Measurements from ENCODE around the gene ADORA1. TPM values are rescaled to one million over a fixed set of nuclear protein-coding genes. Genes with fewer than 3 reads are reported as not detected.
A peak's percentile ranks its signal among the peaks of the same experiment; 100 is the strongest.

ADORA1 gene
- total RNA-seq, 1 donor from 2014 or later = 0.53 TPM

DNA sequence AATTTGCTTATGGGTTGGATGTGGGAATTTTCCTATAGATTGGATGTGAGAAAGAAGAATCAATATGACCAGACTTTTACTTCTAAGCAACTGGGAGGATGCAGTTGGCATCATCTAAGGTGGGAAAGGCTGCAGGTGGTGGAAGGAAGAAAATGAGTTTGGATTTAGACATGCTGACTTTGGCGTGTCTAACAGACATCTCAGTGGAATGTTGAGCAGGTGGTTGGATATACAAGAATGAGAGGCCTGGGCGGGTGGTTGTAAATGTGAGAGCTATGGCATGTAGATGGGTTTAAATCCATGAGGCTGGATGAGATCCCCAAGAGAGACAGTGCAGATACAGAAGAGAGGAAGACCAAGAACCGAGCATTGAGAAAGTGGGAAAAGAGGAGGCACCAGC is 10.5 kb downstream of the ADORA1 start:
- ATAC-seq (no peak), DNase-seq (ENCODE audit: low spot score) (no peak)

DNA sequence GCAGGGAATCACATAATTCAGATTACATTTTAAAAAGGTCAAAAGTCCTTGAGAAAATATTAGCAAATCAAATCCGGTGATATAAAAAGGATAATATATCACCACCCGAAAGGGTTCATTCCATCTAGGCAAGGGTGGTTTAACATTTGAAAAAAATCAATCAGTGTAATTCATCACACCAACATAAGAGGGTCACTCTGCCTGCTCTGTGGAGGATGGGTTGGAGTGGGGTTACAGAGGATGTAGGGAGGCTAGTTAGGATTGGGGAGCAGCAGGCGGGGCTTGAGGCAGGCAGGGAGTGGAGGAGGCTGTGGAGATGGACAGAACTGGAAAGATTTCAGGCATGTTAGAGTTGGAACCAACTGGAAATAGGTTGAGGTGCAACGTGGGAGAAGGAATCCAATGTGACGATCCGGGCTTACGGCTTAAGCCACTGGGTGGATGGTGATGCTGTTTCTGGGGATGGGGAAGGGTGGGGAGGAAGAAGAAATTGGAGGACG is 12.5 kb downstream of the ADORA1 start:
- no peak for ATAC-seq

DNA sequence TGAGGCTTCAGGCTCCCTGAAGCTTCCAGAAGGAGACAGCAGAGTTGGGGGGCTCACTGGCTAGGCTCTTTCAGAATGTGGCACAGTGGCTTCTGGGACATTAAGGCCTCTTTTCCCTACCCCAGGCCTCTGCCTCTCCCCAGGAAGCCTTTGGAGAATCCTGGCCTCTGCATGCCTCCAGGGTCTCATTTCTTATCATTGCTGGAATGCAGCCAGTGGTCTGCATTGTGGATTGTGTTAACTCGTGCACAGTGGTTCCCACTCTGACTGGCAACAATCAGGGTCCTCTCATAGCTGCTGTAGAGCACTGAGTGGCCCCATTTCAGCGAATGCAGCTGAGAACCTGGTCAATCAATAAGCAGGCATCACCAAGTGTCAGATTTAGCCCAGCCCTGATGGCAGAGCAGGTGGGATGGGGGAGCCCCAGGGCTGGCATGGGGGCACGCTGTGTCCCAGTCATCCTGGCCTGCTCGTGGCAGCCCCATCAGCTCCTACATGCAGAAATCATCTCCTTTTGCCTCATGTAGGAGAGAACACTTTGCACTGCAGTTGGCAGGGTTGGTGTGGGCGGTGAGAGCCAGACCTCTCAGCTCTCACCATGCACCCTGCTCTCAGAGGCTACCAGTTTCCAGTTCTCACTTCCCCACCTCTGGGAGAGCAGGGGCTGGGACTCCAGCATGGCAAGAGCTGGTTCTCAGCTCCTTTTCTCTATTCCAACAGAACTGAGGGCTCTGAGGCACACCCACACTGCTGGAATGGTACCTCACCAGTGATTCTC is 13.4 kb downstream of the ADORA1 start:
- ATAC-seq = no peak
- DNase-seq (ENCODE audit: low spot score) = no peak

More for the DNA sequence above, 12.5 kb downstream of the ADORA1 start:
- DNase-seq (ENCODE audit: low spot score) = no peak

DNA sequence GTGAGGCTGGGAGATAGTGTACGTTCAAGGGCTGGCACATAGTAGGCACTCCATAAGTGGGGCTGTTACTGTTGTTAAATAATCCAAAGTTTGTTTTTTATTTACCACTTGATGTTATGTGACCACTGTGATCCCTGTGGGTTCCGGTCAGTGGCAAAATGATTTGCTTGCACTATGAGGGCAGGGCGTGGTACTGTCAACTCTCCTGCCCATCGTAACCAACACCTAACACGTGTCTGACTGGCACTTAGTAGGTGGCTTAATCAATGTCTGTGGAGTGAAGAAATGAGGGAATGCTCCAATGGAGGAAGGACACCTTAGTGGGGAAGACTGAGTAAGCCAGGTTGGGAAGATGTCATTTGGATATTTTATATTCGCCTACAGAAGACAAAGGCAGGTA is 14.6 kb downstream of the ADORA1 start:
- DNase-seq (ENCODE audit: low spot score) (no peak), ATAC-seq (no peak)

DNA sequence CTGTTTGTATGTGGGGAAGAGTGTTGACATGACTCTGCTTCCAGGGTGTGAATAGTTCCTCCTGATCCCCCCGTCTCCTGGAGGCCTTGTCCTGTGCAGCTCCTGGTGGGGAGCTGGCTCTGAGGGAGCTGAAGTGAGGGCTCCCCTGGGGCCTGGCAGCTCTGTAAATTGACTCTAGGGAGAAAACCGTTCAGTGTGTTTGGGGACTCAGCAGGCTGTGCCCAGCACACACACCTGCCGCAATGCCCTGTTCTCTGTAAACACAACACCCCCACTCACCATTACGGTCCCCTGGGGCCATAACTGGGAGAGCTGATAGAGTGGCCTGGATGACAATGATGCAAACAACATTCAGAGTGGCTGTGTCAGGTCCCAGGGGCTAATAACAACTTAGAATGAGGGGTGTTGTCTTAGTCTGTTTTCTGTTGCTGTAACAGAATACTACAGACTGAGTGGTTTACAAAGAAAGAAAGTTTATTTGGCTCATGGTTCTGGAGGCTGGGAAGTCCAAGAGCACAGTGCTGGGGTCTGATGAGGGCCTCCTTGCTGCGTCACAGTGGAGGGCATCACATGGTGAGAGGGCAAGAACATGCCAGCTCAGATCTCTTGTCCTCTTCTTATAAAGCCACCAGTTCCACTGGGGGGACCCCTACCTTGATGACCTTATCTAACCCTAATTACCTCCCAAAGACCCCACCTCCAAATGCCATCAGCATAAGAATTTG is 15.3 kb downstream of the ADORA1 start:
- DNase-seq (ENCODE audit: low spot score) (no peak), ATAC-seq (no peak)

DNA sequence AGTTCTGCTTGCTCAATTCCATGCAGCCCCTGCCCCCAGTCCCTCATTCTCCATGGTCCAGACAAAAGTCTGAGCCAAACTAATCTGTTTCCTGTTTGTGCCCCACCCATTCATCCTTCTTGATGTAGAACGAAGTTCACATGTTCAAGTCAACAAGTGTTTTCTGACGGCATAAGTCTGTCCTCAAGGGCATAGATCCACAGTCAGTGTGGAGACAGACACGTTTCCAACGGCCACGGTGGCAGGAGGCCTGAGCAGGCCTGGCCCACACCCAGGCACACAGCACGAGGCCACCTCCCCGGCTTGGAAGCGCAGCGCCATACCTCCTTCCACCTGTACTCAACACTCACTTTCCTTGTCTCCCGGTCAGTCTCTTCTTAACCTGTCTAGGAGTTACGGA is 16.1 kb downstream of the ADORA1 start:
- no peak for DNase-seq (ENCODE audit: low spot score)
- no peak for ATAC-seq

DNA sequence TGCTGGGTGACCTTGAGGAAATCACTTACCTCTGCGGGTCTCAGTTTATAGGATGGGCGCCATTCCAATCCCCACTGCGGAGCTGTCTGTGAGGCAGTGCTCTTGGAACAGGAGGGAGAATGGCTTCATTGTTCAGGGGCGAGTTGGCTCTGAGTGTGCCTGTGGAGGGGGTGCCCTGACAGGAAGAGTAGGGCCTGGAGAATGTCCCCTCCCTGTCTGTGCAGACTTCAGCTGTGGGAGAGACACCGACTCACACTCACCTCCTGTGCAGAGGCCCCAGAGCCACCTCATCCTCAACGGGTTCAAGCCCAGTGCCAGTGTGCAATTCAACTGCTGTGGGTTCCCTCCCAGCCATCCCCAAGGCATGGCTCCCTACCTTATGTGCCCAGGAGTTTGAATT is 17.1 kb downstream of the ADORA1 start:
- ATAC-seq (no peak), DNase-seq (ENCODE audit: low spot score) (no peak)

DNA sequence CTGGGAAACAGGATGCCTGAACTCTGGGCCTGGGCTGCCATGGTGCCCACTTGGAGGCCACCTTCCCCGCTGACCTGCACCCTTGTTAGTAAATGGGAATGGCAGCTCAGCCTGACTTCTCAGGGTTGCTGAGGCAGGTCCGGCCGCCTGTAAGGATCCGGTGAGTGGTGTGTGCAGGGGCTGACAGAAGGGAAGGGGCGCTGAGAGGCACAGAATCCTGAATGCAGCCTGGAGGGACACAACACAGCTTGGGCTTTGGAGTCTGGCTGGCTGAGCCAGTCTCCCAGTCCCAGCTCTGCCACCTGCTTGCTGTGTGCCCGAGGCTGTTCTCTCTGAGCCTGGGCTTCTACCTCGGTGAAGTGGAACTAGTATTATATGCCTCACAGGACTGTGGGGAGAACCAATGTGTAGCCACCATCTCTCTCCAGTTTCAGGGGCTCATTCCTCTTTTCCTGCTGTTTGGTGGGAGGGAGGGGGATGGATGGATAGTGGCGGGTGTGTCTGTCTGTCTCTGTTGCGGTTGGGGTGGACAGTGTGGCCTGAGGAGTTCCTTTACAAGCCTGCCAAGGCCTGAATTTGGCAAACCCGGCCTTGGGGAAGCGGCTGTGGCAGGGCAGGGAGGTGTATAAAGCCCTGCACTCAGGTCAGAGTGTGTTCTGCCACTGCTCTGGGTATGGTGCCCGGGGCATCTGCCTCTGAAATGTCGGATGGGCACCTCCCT is 18.0 kb downstream of the ADORA1 start:
- ATAC-seq (no peak), DNase-seq (ENCODE audit: low spot score) (no peak)

DNA sequence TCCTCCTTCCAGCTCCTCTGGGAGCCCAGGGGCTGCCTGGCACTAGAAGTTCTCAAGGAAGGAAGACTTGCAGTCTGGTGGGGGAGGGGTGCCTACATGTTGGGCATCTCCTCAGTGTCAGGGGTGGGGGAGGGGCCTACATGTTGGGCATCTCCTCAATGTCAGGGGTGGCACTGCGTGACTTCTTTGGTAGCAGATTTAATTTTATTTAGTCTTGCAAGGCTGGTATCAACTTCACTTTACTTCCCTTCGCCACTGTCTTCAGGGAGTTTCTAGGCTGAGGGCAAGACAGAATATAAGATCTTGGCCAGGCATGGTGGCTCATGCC is 18.5 kb downstream of the ADORA1 start:
- ATAC-seq (no peak), DNase-seq (ENCODE audit: low spot score) (no peak)

DNA sequence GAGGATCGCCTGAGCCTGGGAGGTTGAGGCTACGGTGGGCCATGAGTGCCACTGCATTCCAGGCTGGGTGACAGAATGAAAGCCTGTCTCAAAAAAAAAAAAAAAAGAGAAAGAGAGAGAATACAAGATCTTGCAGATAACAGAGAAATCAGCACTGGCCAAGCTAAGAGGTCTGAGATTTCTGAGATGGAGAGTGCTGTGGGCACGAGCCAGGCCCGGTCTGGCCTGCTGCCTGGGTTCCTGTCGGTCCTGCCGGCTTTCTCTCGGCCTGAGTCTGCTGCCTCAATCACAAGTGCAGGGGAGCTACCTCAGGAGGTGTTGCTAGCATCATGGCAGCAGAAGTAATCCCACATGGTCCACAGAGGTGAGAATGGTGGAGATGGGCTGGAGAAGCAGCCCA is 19.0 kb downstream of the ADORA1 start:
- ATAC-seq (no peak), DNase-seq (ENCODE audit: low spot score) (no peak)

DNA sequence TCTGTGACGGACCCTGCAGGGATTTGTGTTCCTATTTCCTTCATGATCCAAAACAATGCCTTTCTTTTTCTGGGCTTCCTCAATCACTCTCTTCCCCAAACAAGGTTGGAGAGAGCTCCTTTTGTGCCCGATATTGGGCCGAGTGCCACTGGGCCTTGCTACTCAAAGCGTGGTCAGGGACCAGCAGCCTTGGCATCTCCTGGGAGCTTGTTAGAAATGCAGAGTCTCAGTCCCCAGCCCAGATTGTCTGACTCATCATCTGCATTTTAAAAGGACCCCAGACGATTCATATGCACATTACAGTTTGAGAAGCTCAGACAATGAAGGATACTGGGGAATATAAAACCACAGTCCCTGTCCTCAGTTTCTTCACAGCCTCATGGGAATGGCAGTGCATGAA is 19.9 kb downstream of the ADORA1 start:
- ATAC-seq = no peak
- no peak for DNase-seq (ENCODE audit: low spot score)

DNA sequence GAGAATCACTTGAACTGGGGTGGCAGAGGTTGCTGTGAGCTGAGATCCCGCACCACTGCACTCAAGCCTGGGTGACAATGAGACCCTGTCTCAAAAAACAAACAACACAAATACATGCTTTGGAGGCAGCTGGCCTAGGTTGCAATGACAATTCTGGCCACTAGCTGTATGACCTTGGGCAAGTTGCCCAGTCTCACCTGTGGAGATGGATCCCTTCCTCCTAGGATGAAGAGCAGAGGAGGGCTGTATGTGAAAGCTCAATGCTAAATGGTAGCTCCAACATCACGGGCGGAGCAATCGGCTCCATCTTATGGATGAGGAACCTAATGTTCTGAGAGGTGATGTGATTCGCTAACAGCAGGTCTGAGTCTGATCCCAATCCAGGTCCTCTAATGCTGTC is 20.6 kb downstream of the ADORA1 start:
- DNase-seq (ENCODE audit: low spot score) (no peak), ATAC-seq (peak; percentile 38)

DNA sequence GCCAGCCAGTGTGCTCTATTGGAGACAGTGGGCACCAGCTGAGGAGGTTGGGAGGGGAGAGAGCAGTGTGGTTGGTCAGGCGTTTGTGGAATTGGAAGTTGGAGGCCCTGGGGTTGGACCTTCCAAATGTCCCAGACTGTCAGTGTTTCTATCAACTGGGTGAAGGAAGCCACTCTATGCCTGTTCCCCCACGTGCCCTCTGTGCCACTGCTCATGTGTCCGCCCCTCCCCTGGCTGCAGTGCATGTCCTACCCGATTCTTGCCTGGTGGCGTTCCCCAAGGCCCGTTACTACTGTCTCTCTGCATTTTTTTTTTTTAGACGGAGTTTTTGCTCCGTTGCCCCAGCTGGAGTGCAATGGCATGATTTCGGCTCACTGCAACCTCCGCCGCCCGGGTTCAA is 21.1 kb downstream of the ADORA1 start:
- ATAC-seq (no peak), DNase-seq (ENCODE audit: low spot score) (no peak)

DNA sequence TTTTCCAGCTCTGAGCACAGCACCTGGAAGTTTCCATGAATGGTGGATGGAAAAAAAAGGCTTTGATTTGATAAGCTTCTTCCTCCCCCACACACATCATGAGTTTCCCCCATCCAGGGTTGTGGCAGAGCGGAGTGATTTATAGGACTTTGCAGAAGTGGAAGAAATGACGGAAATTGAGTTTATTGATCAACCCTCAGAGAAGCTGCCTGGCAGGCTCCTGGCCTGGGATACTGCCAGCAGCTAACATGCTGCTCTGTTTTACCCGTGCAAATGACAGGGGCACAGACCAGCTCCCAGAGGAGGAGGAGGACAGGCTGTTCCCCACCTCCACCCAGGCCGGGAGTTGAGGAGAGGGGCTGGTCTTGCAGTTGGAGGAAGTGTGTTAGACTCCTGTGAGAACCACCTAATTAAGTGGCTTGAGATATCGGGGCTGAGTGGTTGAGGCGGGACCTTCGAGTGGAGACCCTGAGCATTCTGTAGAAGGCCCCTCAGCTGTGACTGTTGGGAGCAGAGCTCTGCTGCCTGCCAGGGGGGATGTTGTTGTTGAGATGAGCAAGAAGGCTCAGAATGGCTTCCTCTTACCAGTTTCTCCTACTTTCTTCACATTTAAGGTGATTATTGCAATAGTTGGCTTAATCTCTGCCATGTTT is 21.8 kb downstream of the ADORA1 start:
- peak; percentile 52 for ATAC-seq
- DNase-seq (ENCODE audit: low spot score) = no peak

DNA sequence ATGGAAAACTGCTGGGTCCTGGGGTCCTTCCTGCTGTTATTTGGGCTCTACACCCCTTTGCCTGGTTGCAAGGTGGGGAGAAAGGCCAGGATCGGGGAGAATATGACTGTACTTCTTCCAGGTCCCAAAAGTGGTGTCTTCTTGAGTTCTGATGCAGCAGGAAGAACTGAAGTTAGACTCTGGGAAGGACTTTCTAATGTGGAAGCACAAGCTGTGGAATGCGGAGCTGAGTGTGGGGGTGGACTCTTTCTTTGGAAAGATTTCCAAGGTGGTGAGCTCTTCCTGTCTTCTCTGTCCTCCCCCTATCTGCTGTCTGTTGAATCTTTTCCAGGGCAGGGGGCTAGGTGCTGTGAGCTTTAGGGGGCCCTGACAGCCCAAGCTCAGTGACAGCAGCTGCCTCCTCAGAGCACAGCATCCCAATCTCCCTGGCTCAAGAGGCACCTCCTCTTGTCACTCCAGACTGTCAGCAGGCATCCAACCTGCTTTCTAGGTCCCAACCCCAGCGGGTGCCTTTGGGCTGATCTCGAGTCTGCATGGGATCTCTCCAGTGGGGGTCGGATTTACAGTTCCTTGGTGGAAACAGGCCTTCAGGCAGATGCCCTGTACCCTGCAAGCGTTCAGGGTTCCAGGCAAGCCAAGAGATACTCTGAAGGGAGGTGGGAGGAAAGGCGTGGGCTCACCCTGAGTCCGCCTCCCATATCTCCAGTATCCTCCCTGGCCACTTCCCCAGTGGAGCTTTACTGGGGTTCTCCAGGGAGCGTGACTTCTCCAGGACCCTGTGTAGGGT is 23.2 kb downstream of the ADORA1 start:
- ATAC-seq (no peak), DNase-seq (ENCODE audit: low spot score) (no peak)

DNA sequence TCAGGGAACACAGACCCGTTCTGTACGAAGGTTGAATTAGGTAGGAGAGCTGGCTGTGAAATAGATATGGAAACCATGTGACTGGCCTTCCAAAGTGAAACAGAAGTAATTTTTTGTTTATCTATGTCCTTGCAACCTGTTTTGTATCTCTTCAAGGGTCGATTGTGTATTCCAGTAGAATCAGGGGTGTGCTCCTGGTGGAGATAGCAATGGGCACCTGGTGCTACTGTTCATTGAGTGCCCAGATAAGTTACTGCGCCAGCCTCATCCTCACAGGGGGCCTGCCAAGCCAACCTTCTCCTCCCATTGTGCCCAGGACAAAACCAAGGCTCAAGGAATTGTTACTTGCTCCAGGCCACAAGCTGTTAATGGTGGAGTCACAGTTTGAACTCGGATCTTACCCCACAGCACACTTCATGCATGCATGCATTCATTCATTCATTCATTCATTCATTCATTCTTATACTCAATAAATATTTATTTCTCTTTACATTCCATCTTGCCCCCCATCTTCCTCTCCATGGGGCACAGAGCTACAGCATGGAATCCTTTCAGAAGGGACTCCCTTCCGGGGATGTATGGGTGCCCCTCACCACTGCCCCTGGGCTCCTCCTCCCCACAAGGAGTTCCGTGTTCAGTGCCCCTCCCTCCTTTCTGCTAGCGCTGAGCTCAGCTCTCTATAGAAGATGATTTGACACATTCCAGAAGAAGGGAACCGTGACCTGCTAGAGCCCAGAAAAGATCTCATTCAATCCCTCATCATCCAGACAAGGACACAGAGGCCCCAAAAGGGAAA is 24.0 kb downstream of the ADORA1 start:
- no peak for DNase-seq (ENCODE audit: low spot score)
- ATAC-seq = no peak

DNA sequence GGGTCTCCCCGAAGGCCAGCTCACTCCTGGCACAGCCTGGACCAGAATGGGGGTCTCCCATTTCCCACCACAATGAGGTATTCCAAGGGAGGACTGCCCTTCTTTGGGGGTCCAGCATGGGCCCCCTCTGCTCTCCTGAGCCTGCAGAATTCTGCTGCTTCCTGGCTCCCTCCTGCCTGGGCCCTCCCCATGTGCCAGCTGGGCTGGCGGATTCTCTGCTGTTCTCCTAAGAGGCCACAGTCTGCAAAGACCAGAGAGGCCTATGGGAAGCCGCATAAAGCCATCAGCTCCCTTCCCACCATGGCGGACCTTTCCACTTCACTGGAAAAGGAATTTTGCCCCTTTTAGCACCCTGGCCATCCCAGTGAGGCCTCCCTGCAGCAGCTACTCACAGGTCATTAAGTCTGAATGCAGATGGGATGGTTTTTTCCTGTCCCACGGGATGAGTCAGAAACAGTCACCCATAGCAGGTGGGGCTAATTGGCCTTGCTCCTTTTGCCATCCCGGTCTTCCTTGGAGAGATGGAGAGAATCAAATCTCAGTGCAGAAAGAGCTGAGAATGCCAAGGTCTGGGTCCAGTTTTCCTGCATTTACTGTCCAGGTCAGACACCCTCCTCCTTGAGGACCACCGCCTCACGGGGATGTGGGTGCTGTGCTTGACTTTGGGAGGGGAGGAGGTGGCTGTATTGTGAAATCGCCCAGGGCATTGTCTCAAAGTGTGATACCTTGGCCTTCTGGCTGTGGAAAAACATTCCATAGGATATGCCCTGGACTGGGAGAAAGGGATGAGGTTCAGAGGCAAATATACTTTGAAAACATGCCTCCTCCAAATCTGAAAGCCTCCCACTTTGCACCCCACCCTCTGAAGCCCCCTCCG is 24.9 kb downstream of the ADORA1 start:
- DNase-seq (ENCODE audit: low spot score) (no peak), ATAC-seq (no peak)

DNA sequence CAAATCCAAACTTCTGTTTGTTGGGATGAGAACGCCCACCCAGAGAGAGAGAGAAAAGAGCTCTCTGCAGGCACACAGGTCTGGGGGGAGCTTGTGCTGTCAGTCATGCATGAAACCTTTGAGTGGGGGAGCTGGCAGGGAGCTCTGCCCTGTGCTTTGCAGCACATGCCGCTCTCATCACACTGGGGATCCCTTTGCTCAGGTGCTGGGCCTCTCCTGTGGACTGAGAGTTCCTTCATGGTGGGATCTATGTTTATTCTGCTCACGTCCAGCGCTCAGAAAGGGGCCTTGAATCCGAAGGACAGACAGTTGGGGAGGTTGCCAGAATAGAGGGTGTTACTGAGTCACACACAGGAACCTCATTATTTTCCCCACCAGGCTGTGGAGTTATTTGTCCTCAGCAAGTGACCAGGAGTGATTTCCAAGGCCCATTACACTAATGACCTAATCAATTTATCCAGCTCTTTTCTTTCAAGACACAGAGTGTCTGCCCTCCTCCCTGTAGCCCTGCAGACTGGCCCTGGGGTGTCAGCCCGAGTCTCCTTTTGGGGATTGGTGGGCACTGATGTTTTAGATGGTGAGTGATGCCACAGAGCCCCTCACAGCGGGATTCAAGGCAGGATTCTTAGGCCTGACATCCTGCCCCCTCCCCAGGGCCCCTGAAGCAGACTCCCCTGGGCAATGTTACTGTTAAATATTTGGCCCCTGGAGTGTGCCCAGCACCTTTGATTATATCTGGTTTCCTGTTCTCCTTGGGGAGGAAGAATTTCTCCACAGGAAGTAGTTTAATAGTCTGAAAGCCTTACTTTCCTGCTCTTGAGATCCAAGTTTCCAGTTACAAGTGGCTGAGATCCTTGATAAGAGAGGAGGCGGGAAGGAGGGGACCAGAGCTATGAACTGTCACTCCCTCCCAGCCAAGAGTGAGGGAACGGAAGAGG is 25.8 kb downstream of the ADORA1 start:
- DNase-seq (ENCODE audit: low spot score) = no peak
- no peak for ATAC-seq
